ENCODE data around the gene ZNF680.
A peak's percentile ranks its signal among the peaks of the same experiment; 100 is the strongest.
"Not testable (repeated sequence)": the region's sequence is repeated elsewhere in the genome, so short reads cannot be mapped to it uniquely, and the experiment has no call there.

Gene ZNF680

DNA sequence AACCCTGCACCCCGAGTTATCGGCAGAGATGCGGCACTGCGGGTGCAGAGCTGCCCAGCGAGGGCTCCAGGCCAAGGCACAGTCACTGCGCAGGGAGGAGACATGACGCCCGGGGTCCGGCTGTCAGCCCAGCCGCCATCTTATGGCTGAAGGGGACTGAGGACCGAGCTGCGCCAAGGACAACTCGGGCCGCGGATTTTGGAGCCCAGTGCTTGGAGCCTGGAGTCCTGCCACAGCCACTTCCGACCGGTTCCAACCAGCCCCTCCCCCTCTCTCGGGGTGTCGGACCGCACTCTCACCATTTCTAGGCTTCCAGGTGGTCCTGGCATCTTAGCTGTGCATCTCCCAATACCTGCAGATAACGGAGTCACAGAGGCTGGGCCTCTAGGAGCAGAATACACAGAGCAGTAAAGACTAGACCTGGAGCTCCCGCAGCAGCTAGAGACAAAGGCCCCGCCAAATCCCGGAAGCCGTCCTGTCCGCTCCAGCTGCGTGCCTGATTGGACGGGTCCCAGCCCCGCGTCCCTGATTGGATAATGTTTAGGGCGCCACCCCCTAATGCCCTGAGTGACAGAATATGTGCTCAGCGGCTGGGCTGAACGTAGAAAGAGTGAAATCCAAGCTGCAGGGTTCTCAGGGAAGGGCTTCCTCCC, at the start of gene ZNF680:
ZNF680 (minus strand) TSS at position 446 of the 653 bp plus-strand sequence; CDS start at position 329, 117 bp downstream.
- DNase-seq (ENCODE audit: low read depth in 2 of 2), result peak; percentile 80 to 81

GRCh38 chr7:64612452-64612851, 49.6 kb upstream of the ZNF680 start:
- no peak for DNase-seq (ENCODE audit: low read depth in 2 of 2)

- DNase-seq (ENCODE audit: low read depth in 2 of 2), result no peak
Measured at GRCh38 chr7:64611717-64612116, 48.8 kb upstream of the ZNF680 start.

GRCh38 chr7:64610997-64611396, 48.1 kb upstream of the ZNF680 start:
- no peak for DNase-seq (ENCODE audit: low read depth in 2 of 2)

DNA sequence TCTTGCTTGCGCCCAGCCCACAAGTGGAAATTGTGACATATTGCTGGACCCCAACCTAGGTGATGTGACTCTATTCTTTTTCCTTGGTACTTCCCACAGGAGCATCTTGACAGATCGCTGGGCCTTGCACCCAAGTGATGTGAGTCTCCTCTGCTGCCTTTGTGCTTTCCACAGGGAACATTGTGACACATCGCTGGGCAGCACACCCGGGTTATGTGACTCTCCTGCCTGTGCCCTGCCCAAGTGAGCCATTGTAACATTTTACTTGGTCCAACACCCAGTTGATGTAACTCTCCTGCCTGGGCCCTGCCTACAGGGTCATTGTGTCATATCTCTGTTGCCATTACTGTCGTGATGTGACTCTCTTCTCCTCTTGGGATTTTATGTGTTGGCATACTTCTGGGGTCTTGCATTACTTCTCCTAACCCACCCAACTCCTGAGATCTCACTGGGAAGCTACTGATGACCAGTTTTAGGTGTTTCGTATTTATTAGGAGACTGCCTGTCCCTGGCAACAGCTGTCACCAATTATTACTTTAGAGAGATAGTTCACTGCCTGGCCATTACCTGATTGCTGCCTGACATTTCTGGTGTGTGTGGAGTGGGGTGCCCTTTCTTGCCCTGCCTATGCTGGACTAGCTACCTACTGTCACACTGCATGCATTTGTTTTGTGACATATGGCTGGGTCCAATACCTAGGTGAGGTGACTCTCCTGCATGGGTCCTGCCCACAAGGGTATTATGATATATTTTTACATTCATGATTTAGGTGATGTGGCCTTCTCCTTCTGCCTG, 45.4 kb upstream of the ZNF680 start:
- DNase-seq (ENCODE audit: low read depth in 2 of 2), result no peak

- DNase-seq (ENCODE audit: low read depth in 2 of 2), result no peak
Measured at GRCh38 chr7:64606385-64606784, 43.5 kb upstream of the ZNF680 start.

DNA sequence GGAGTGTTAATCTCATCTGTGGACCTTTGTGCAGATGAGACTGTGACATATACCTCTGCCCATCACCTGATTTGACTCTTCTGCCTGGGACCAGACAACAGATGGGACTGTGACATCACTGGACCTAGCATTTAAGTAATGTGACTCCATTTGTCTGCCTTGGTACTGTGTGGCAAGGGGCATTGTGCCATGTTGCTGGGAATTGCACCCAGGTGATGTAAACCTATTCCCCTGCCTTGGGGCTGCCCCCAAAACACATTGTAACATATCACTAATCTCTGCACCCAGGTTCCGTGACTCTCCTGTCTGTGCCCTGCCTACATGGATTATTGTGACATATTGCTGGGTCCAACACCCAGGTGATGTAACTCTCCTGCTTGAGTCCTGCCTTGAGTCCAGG, 40.4 kb upstream of the ZNF680 start:
- no peak for DNase-seq (ENCODE audit: low read depth in 2 of 2)

DNA sequence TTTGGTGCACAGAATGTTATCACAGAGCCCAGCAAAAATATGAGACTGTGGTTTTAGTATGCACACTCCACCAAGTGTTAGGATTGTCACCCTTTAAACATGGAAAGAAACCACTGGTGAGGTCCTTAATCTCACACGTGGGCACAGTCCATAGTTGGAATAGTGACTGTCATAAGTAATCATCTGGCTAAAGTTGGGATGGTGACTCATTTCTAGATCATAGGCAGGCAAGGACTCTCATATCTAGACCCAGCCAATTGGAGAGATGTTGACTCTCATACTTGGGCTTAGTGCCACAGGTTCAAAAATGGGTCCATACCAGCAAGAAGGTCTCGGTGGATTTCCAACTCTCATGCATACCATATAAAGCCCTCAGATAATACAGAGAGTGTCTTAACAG, 39.6 kb upstream of the ZNF680 start:
- DNase-seq (ENCODE audit: low read depth in 2 of 2), result no peak

DNA sequence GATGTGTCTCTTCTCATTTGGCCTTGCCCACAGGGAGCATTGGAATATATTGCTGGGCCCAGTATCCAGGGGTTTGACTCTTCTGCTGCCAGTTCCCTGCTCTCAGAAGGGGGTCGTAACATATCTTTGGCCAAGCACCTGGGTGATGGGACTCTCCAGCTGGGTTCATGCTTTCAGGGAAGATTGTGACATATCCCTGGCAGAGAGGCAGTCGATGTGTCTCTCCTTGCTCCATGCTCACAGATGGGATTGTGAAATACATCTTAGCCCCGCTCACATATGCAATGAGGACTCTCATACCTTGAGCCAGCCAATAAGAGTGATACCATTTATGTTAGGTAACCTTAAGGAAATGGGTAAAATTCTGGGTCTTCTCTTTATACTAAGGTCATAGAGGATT, 39.2 kb upstream of the ZNF680 start:
- DNase-seq (ENCODE audit: low read depth in 2 of 2), result no peak

DNA sequence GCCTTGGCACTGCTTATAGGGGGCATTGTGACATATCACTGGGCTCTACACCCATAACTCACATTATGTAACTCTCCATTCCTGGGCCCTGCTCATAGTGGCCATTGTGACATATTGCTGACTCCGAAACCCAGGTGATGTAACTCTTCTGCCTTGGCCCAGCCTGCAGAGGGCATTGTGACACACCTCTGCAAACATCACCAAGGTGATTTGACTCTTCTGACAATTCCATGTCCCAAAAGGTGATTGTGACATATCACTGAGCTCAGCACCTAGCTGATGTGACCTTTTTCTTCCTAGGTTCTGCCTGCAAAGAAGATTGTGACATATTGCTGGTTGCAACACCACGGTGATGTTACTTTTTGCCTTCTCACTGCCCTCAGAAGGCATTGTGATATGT, 36.5 kb upstream of the ZNF680 start:
- DNase-seq (ENCODE audit: low read depth in 2 of 2), result no peak

- DNase-seq (ENCODE audit: low read depth in 2 of 2), result no peak
Measured at GRCh38 chr7:64590971-64591370, 28.1 kb upstream of the ZNF680 start.

- no peak for DNase-seq (ENCODE audit: low read depth in 2 of 2)
Measured at GRCh38 chr7:64581926-64582894, 19.3 kb upstream of the ZNF680 start.

- DNase-seq (ENCODE audit: low read depth in 2 of 2), result no peak
Measured at GRCh38 chr7:64581391-64581790, 18.5 kb upstream of the ZNF680 start.

DNA sequence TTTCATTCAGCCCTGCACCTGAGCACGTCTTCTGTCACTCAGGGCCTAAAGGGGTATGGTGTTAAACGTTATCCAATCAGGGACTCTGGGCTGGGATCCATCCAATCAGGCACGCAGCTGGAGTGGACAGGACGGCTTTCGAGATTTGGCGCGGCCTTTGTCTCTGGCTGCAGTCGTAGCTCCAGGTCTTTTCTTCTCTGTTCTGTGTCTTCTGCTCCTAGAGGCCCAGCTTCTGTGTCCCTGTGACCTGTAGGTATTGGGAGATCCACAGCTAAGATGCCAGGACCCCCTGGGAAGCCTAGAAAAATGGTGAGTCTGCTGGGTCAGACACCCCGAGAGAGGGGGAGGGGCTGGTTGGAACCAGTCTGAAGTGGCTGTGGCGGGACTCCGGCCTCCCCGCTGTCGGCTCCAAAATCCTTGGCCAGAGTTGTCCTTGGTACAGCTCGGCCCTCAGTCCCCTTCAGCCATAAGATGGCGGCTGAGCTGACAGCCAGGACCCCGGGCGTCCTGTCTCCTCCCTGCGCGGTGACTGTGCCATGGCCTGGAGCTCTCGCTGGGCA, 11.7 kb upstream of the ZNF680 start:
- DNase-seq (ENCODE audit: low read depth in 2 of 2), result no peak

- not testable (repeated sequence) for DNase-seq (ENCODE audit: low read depth in 2 of 2)
Measured at GRCh38 chr7:64570284-64570605, 7.4 kb upstream of the ZNF680 start.

- peak; percentile 7 to 15 for DNase-seq (ENCODE audit: low read depth in 2 of 2)
Measured at GRCh38 chr7:64569372-64570283, 6.8 kb upstream of the ZNF680 start.

- no peak for DNase-seq (ENCODE audit: low read depth in 2 of 2)
Measured at GRCh38 chr7:64562256-64562625, 630 bp downstream of the ZNF680 start.

GRCh38 chr7:64559206-64559605, 3.7 kb downstream of the ZNF680 start:
- DNase-seq (ENCODE audit: low read depth in 2 of 2), result no peak

DNA sequence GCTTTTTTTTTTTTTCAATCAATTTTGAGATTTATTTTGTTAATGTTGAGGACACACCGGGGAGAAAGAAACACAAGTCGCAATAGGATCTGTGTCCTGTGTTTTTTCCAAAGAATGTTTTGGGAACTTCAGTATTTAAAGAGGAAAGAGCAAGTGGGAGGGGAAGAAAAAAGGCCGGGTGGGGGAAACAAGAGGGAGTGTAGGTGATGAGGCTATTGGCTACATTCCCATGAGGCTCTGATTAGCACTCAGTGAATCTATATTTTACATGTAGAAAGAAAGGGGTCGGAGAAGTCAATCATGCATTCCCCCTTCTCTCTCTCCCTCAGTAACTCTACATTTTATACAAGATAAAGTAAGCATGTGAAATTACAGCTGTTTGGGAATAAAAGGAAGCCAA, 4.1 kb downstream of the ZNF680 start:
- DNase-seq (ENCODE audit: low read depth in 2 of 2), result no peak

DNA sequence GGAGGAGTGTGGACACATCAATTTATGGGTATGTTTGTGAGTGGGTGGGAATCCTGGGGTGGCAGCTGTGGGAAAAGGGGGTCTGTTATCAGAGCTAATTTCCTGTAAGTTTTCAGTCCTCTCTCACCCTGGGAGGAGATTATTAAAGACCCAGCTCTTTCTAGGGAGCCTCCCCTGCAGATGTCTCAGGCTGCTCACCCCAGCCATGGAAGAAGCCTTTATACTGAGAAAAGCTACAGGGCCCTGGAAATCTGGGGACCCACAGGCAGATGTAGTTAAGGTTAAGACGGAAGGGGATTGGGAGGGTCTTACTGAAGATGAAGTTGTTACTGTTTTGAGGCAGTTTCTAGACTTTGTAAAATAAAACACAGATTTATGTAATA, 4.6 kb downstream of the ZNF680 start:
- DNase-seq (ENCODE audit: low read depth in 2 of 2), result no peak
